Pulmonary artery endothelial cell (primary cell): ENCODE measurements around the gene PARD3. TPM values are rescaled to one million over a fixed set of nuclear protein-coding genes. Genes with fewer than 3 reads are reported as not detected.

Source experiments
- DNase-seq: peaks from one replicate; pipeline ENCODE4 v3.0.0-alpha.2; 2011; ENCODE audit warnings: low read depth, low spot score
- total RNA-seq: library from RNA; depleted of rRNA; stranded (reverse); fragments of >200 nt; gene quantifications from 2 replicates; pipeline ENCODE4 v1.2.3, GENCODE V29; 2014

The PARD3 gene
- total RNA-seq, 1 donor from 2014 or later: 34.8 TPM

- DNase-seq: no peak
Observed at GRCh38 chr10:34627331-34627730, 187.8 kb downstream of the PARD3 start.

DNA sequence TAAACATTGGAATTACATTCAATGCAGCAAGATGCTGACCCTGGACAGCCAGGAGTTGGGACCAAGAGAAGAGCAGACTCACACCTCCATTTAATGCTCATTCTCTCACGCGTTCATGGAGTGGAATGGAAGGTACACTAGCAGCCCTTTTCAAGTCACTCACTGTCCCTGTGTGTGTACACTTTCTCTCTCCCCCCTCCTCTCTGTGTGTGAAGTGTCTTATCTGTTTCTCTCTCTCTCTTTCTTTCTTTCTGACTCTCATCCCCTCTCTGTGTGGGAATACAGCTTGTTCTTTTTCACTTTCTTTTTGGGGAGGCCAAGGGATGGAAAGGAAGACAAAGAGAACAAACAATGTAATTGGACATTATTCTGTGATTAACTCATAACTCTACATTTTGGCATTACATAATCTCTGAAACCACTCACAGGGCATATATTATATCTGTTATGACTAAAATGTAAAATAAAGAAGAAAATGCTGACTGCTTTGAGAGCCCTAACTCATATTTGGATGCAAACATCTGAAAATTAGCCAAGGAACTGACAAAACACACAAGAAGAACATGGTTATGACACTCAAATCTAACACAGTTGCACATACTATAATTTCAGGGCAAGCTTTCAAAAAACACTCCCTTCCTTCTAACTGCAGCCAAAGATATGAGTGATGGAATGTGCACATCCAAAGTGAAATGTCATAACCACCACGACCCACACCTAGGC lies 188.8 kb downstream of the PARD3 start:
- no peak for DNase-seq

GRCh38 chr10:34624323-34625153 lies 190.6 kb downstream of the PARD3 start:
- no peak for DNase-seq

- DNase-seq: no peak
Observed at GRCh38 chr10:34622945-34623344, 192.2 kb downstream of the PARD3 start.

- no peak for DNase-seq
Observed at GRCh38 chr10:34618611-34619010, 196.5 kb downstream of the PARD3 start.

DNA sequence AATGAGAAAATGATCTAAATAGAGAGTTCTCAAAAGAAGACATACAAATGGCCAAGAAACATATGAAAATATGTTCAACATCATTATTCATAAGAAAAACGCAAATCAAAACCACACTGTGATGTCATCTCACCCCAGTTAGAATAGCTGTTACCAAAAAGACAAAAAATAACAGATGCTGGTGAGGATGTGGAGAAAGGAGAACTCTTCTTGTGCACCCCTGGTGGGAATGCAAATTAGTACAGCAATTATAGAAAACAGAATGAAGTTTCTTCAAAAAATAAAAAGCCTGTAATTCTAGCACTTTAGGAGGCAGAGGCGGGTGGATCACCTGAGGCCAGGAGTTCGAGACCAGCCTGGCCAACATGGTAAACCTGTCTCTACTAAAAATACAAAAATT lies 199.3 kb downstream of the PARD3 start:
- DNase-seq: no peak

DNA sequence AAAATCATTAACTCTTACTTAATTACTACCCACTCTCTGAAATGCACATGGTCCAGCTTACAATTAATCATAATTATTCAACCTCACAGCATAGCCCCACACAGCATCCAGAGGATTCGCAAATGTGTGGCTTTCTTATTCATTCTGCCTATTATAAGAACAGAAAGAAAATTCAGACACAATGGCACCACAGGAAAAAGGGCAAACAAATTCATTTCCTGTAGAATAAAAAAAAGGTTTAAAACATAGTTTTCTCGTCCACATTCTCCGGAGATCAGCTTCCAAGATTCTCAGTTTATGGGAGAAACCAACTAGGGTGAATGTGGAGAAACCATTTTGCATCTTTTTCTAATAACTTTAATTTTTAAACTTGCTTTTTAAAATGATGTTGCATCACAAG lies 201.6 kb downstream of the PARD3 start:
- no peak for DNase-seq

- no peak for DNase-seq
Observed at GRCh38 chr10:34612938-34613337, 202.2 kb downstream of the PARD3 start.

DNA sequence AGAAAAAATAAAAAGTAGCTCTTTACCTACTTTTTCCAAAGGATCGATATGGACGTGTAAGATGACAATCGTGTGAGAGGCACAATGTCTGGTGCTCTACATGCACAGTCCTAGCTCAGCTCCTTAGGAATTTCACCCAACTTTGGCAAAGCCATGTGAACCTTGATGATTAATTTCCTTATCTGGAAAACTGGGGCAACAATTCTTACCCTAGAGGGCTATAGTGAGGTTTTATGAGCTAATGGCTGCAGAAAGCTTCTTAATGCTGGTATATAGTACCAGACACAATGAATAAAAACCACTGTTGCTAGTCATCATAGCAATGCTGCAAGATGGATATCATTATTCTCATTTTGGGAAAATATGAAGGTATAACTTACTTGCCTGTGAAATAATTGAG lies 202.7 kb downstream of the PARD3 start:
- peak; percentile 2 for DNase-seq

DNA sequence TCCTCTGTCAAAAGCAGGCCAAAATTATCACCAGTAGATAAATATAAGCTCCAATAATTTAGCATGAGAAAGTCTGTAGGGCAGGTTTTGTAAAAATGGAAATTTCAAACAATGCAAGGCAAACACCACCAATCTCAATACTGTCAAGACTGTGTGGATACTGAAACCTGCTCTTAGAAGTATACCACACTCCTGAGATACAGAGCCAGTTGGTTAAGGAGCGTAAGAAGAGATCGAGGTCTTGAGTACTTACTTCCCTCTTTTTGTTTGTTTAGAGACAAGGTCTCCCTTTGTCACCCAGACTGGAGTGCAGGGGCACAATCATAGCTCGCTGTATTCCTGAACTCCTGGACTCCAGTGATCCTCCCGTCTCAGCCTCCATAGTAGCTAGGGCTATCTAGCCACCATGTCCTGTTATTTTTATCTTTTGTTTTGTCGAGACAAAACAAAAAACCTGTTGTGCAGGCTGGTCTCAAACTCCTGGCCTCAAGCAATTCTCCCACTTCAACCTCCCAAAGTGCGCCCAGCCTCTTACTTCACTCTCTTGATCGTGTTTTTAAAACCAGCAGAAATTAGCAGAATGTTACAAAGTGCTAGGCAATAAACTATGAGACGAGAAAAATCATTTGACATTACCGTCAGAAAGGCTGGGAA lies 205.7 kb downstream of the PARD3 start:
- no peak for DNase-seq

GRCh38 chr10:34607894-34608293 lies 207.2 kb downstream of the PARD3 start:
- DNase-seq: no peak

- no peak for DNase-seq
Observed at GRCh38 chr10:34606890-34607289, 208.2 kb downstream of the PARD3 start.

GRCh38 chr10:34602478-34602877 lies 212.6 kb downstream of the PARD3 start:
- no peak for DNase-seq

DNA sequence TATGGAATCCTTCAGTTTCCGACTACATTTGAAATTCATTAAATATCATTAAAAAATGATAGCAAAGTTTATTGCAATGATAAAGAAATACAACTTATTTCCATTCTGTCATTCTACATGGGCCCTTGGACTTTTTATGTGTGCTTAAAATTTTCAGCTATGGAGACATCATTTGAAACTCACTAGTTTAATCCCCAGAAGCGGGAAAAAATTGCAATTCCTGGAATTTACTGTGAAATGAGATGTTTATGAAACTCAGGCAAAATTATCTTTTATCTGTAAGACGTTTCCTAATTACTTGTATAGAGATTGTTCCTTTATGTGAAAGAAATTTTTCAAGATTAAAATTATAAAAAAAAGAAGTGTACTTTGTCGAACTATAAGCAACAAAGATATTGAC lies 213.4 kb downstream of the PARD3 start:
- no peak for DNase-seq

GRCh38 chr10:34599026-34599795 lies 215.9 kb downstream of the PARD3 start:
- DNase-seq: no peak

DNA sequence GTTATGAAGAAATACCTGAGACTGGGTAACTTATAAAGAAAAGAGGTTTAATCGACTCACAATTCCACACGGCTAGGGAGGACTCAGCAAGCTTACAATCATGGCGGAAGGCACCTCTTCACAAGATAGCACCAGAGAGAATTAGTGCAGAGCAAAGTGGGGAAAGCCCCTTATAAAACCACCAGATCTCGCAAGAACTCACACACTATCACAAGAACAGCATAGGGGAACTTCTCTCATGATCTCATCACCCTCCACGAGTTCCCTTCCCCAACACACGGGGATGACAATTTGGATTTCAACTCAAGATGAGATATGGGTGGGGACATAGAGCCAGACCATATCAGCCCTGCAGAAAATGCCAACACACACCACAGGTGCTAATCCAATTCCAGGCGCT lies 218.7 kb downstream of the PARD3 start:
- DNase-seq: no peak

DNA sequence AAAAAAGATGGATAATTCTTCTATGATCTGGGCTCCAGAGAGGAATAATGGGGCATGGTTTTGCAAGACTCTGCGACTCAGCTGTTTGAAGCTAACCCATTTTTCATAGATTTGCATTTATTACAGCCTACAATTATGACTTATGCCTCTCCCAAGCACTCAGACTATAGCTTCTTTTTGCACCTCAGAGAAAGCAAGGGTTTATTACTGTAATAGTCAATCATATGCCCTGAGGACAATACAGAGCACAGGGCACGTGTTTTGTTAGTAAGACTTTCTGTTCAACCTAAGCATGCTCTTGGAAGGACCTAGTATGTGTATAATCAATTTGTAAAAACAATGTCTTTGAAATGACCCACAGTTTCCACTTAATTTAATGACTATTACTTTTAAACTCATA lies 221.2 kb downstream of the PARD3 start:
- DNase-seq: no peak

DNA sequence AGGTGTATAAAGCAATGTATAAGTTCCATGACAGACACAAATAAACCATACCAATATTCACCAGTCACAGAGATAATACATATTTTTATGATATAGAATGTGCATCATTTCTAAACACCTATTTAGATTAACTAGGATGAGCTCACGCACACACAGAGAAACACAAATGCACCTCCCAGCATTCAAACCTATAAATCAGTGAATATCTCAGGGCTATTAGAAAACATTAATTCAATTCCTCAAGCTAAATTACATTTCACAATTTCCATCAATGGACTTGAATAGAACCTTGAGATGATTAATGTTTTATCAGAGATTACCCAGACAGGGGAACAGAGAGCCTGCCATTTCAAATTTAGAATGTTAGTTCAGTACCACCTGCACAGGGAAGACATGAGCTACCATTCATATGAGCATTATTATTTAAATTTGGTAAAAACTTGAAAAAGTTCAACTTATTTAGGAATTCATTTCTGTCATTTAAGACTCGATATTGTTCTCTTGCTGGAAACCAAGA lies 221.7 kb downstream of the PARD3 start:
- no peak for DNase-seq

GRCh38 chr10:34590793-34591192 lies 224.3 kb downstream of the PARD3 start:
- DNase-seq: no peak

GRCh38 chr10:34589275-34589674 lies 225.8 kb downstream of the PARD3 start:
- no peak for DNase-seq

DNA sequence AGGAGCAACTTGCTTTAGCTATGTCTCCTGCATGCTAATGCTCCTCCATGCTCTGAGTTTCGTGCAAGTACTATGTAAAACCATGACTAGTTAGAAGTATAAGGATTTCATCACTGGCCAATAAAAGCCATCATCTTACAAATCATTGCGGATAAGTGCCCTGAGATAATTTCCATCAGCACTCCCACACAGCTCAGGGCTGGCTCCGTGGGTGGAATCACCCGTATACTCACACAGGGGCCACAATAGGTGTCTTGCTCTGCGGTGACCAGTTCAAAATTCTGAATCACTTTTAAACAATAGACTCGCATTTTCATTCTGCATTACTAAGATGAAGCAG lies 227.4 kb downstream of the PARD3 start:
- no peak for DNase-seq
